GM10248 (cell line): ENCODE data around the gene HSD3B1.

Source experiments
- CTCF ChIA-PET: fragments of 300-600 bp; sonication (Branson Sonifier 250); formaldehyde crosslinking; extraction: SDS; loops from one replicate; lab custom pipeline; 2021; ENCODE audit warnings: antibody characterized with exemption; lab: Yijun Ruan, JAX
- POLR2A ChIA-PET: fragments of 350-650 bp; sonication (Branson Sonifier 250); formaldehyde crosslinking; extraction: SDS; loops from one replicate; lab custom pipeline; 2020; ENCODE audit warnings: antibody characterized with exemption; lab: Yijun Ruan, JAX
- DNase-seq: peaks from one replicate; pipeline ENCODE4 v3.0.0; 2012; ENCODE audit errors: extremely low spot score
- CTCF ChIP-seq: IDR thresholded peaks from 2 replicates; pipeline ENCODE4 v1.5.1; 2012; ENCODE audit warnings: mild to moderate bottlenecking, low read depth; ENCODE audit errors: extremely low read depth, missing control alignments, control extremely low read depth

Gene HSD3B1

GRCh38 chr1:119485201-119485600 is 21.8 kb upstream of the HSD3B1 start:
- no peak for TF ChIP-seq CTCF
- POLR2A ChIA-PET, result no interaction called here
- CTCF ChIA-PET, result no interaction called here
- no peak for DNase-seq

GRCh38 chr1:119488216-119488615 is 18.8 kb upstream of the HSD3B1 start:
- DNase-seq, result no peak
- ChIA-PET CTCF (interaction anchor here (1.0 to 1.6 kb wide), 2 partner anchors 12 to 16 kb away, joined by 3 read pairs; no protein-coding TSS in a partner anchor), POLR2A (no interaction called here)
- TF ChIP-seq CTCF, result no peak

GRCh38 chr1:119489201-119489600 is 17.8 kb upstream of the HSD3B1 start:
- CTCF ChIA-PET, result interaction anchor here (1.6 kb wide), 1 partner anchor 13 kb away, joined by 3 read pairs; no protein-coding TSS in a partner anchor
- no peak for DNase-seq

GRCh38 chr1:119490925-119491324 is 16.1 kb upstream of the HSD3B1 start:
- no peak for DNase-seq
- CTCF ChIA-PET, result no interaction called here
- no peak for TF ChIP-seq CTCF
- POLR2A ChIA-PET, result no interaction called here

More at GRCh38 chr1:119489201-119489600, 17.8 kb upstream of the HSD3B1 start:
- POLR2A ChIA-PET, result no interaction called here
- no peak for TF ChIP-seq CTCF

- no peak for DNase-seq
- ChIA-PET CTCF (no interaction called here), POLR2A (no interaction called here)
- no peak for TF ChIP-seq CTCF
Observed at GRCh38 chr1:119492763-119493162, 14.2 kb upstream of the HSD3B1 start.

- DNase-seq, result no peak
- POLR2A ChIA-PET, result no interaction called here
- no peak for TF ChIP-seq CTCF
- CTCF ChIA-PET, result interaction anchor here (1.3 kb wide), 1 partner anchor 10 kb away, joined by 3 read pairs; no protein-coding TSS in a partner anchor
Observed at GRCh38 chr1:119504831-119505230, 2.2 kb upstream of the HSD3B1 start.
